ENCODE data around the gene LINC00305. TPM values are rescaled to one million over a fixed set of nuclear protein-coding genes. Genes with fewer than 3 reads are reported as not detected.

The LINC00305 gene
- polyA plus RNA-seq, 1 donor from 2014 or later, result not detected

DNA sequence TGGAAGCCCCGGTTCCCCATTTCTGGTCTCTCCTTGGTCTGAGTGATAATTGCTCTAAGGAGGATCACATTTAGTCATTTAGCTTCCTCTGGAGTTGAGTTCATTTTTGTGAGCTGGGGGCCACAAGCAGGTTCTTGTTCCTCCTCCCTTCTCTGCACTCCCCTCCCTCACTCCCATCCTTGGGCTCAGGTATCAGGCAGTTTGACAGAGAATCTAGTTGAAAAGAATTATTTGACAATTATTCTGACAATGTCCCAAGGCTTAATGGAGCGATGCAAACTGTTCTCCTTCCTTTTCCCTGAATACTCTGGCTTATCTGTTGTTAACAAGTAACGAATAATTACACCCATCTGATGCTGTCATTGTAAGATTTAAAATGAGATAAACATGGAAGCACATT is 117.5 kb downstream of the LINC00305 start:
- TF ChIP-seq POLR2AphosphoS5 (IDR thresholded peaks at IDR 0.05) (no peak), EZH2 (IDR thresholded peaks at IDR 0.05; ENCODE audit: borderline replicate concordance, insufficient read depth, low read length, poor library complexity, severe bottlenecking) (no peak), SMC3 (conservative IDR thresholded peaks at IDR 0.05; ENCODE audit: poor library complexity) (no peak), TAF1 (IDR thresholded peaks at IDR 0.05; ENCODE audit: low read depth) (no peak), RAD21 (conservative IDR thresholded peaks at IDR 0.05) (no peak), EP300 (conservative IDR thresholded peaks at IDR 0.05; ENCODE audit: poor library complexity, severe bottlenecking) (no peak), MXI1 (conservative IDR thresholded peaks at IDR 0.05; ENCODE audit: poor library complexity, severe bottlenecking) (no peak)
- TF ChIP-seq, protein P1, sequence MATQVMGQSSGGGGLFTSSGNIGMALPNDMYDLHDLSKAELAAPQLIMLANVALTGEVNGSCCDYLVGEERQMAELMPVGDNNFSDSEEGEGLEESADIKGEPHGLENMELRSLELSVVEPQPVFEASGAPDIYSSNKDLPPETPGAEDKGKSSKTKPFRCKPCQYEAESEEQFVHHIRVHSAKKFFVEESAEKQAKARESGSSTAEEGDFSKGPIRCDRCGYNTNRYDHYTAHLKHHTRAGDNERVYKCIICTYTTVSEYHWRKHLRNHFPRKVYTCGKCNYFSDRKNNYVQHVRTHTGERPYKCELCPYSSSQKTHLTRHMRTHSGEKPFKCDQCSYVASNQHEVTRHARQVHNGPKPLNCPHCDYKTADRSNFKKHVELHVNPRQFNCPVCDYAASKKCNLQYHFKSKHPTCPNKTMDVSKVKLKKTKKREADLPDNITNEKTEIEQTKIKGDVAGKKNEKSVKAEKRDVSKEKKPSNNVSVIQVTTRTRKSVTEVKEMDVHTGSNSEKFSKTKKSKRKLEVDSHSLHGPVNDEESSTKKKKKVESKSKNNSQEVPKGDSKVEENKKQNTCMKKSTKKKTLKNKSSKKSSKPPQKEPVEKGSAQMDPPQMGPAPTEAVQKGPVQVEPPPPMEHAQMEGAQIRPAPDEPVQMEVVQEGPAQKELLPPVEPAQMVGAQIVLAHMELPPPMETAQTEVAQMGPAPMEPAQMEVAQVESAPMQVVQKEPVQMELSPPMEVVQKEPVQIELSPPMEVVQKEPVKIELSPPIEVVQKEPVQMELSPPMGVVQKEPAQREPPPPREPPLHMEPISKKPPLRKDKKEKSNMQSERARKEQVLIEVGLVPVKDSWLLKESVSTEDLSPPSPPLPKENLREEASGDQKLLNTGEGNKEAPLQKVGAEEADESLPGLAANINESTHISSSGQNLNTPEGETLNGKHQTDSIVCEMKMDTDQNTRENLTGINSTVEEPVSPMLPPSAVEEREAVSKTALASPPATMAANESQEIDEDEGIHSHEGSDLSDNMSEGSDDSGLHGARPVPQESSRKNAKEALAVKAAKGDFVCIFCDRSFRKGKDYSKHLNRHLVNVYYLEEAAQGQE (IDR thresholded peaks at IDR 0.05; ENCODE audit: borderline replicate concordance), result no peak
- TF ChIP-seq, protein P2, sequence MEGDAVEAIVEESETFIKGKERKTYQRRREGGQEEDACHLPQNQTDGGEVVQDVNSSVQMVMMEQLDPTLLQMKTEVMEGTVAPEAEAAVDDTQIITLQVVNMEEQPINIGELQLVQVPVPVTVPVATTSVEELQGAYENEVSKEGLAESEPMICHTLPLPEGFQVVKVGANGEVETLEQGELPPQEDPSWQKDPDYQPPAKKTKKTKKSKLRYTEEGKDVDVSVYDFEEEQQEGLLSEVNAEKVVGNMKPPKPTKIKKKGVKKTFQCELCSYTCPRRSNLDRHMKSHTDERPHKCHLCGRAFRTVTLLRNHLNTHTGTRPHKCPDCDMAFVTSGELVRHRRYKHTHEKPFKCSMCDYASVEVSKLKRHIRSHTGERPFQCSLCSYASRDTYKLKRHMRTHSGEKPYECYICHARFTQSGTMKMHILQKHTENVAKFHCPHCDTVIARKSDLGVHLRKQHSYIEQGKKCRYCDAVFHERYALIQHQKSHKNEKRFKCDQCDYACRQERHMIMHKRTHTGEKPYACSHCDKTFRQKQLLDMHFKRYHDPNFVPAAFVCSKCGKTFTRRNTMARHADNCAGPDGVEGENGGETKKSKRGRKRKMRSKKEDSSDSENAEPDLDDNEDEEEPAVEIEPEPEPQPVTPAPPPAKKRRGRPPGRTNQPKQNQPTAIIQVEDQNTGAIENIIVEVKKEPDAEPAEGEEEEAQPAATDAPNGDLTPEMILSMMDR (IDR thresholded peaks at IDR 0.05; ENCODE audit: poor library complexity, severe bottlenecking), result no peak
- Histone ChIP-seq H3K4me3 (ENCODE audit: low read length) (no peak overlapping the region), H3K4me2 (ENCODE audit: low read length) (no peak overlapping the region), H3K9ac (ENCODE audit: low read length) (no peak overlapping the region), H3K9me3 (ENCODE audit: low read length) (no peaks in the 10 kb centered on the region), H3K9me2 (ENCODE audit: insufficient read depth, low read length) (no peaks in the 10 kb centered on the region), H3K27ac (ENCODE audit: low read length) (no peak overlapping the region), H3K36me3 (ENCODE audit: insufficient read depth, low read length) (no peaks in the 10 kb centered on the region), H4K20me1 (ENCODE audit: insufficient read depth) (no peaks in the 10 kb centered on the region), H3K79me2 (replicated peaks; ENCODE audit: insufficient read depth, low read length) (no peaks in the 10 kb centered on the region), H3F3A (ENCODE audit: insufficient read depth, low read length, poor library complexity, severe bottlenecking) (no peaks in the 10 kb centered on the region), H2AFZ (ENCODE audit: low read depth, low read length) (no peak overlapping the region), H3K27me3 (ENCODE audit: insufficient read depth, low read depth, low read length) (no peaks in the 10 kb centered on the region)

Other genes starting within 250 kb of the LINC00305 start
- not detected in 2 replicates for gene SERPINB10, start 241.1 kb downstream of the LINC00305 start, polyA plus RNA-seq
- gene HMSD, start 199.8 kb downstream of the LINC00305 start, polyA plus RNA-seq, result not detected in 2 replicates
- 2.0 and 7.0 TPM in 2 replicates for gene SERPINB8, start 179.0 kb downstream of the LINC00305 start, polyA plus RNA-seq